ENCODE data around the gene MAT2A. TPM values are rescaled to one million over a fixed set of nuclear protein-coding genes. Genes with fewer than 3 reads are reported as not detected.

Gene MAT2A
- polyA plus RNA-seq, 1 donor (not counting 4 experiments of a cell fraction or from before 2014, with no cell fraction given): 353 TPM

GRCh38 chr2:85589982-85590791, 51.2 kb downstream of the MAT2A start:
- DNase-seq (ENCODE audit: low read depth, low spot score): no peak
- dilution Hi-C loops (cut with MboI; ENCODE audit: extremely low pct_ligation_motif_present, low sequenced_read_pairs): no loop called here
- Histone ChIP-seq H3K79me2 (ENCODE audit: control insufficient read depth, insufficient read depth, low read length) (no peaks in the 10 kb centered on the region), H4K20me1 (ENCODE audit: control insufficient read depth, extremely low read depth, insufficient read depth, low read length) (no peaks in the 10 kb centered on the region), H3K36me3 (ENCODE audit: control insufficient read depth in 2 of 2, extremely low read depth in 1 of 2, insufficient read depth in 2 of 2, low read length in 2 of 2) (no peaks in the 10 kb centered on the region), H3K27ac (ENCODE audit: control insufficient read depth, insufficient read depth, low read length) (peak overlapping the region; percentile 26), H3K4me1 (ENCODE audit: control insufficient read depth, extremely low read depth, insufficient read depth, low read length) (peaks cover 24% of the 10 kb centered on the region), H3K4me3 (ENCODE audit: control insufficient read depth in 2 of 3, extremely low read depth in 1 of 3, insufficient read depth in 2 of 3, low read depth in 1 of 3, low read length in 3 of 3) (no peak overlapping the region), H3K9me1 (ENCODE audit: control insufficient read depth, extremely low read depth, insufficient read depth, low read length) (no peaks in the 10 kb centered on the region), H3K9ac (ENCODE audit: control insufficient read depth, extremely low read depth, insufficient read depth, low read length) (no peak overlapping the region), H3K27me3 (ENCODE audit: control insufficient read depth, extremely low read depth, insufficient read depth, low read length) (no peaks in the 10 kb centered on the region), H3K9me3 (ENCODE audit: control insufficient read depth, low read depth, low read length) (no peaks in the 10 kb centered on the region), H2AFZ (ENCODE audit: control insufficient read depth, low read length) (peak overlapping the region; percentile 15), H3K4me2 (ENCODE audit: control insufficient read depth, extremely low read depth, insufficient read depth, low read depth, low read length) (no peak overlapping the region)
- FAIRE-seq: no peak
- TF ChIP-seq CTCF (optimal IDR thresholded peaks at IDR 0.05 in 1 of 3, IDR thresholded peaks at IDR 0.05 in 1 of 3, conservative IDR thresholded peaks at IDR 0.05 in 1 of 3; ENCODE audit: extremely low read depth in 1 of 3, insufficient read depth in 2 of 3, low read length in 3 of 3) (no peak), EZH2 (IDR thresholded peaks at IDR 0.05; ENCODE audit: low read length) (no peak)

GRCh38 chr2:85590950-85591349, 52.0 kb downstream of the MAT2A start:
- H2AFZ ChIP-seq (ENCODE audit: control insufficient read depth, low read length): peak overlapping the region; percentile 2
- no peak for FAIRE-seq
- no peaks in the 10 kb centered on the region for H3K27me3 ChIP-seq (ENCODE audit: control insufficient read depth, extremely low read depth, insufficient read depth, low read length)
- peaks cover 4% of the 10 kb centered on the region for H3K79me2 ChIP-seq (ENCODE audit: control insufficient read depth, insufficient read depth, low read length)
- TF ChIP-seq CTCF (optimal IDR thresholded peaks at IDR 0.05 in 1 of 3, IDR thresholded peaks at IDR 0.05 in 1 of 3, conservative IDR thresholded peaks at IDR 0.05 in 1 of 3; ENCODE audit: extremely low read depth in 1 of 3, insufficient read depth in 2 of 3, low read length in 3 of 3) (no peak), EZH2 (IDR thresholded peaks at IDR 0.05; ENCODE audit: low read length) (no peak)
- H4K20me1 ChIP-seq (ENCODE audit: control insufficient read depth, extremely low read depth, insufficient read depth, low read length): no peaks in the 10 kb centered on the region
- H3K9ac ChIP-seq (ENCODE audit: control insufficient read depth, extremely low read depth, insufficient read depth, low read length): no peak overlapping the region
- H3K4me2 ChIP-seq (ENCODE audit: control insufficient read depth, extremely low read depth, insufficient read depth, low read depth, low read length): no peak overlapping the region
- no peaks in the 10 kb centered on the region for H3K9me1 ChIP-seq (ENCODE audit: control insufficient read depth, extremely low read depth, insufficient read depth, low read length)
- dilution Hi-C loops (cut with MboI; ENCODE audit: extremely low pct_ligation_motif_present, low sequenced_read_pairs): no loop called here
- DNase-seq (ENCODE audit: low read depth, low spot score): no peak
- no peaks in the 10 kb centered on the region for H3K9me3 ChIP-seq (ENCODE audit: control insufficient read depth, low read depth, low read length)
- H3K36me3 ChIP-seq (ENCODE audit: control insufficient read depth in 2 of 2, extremely low read depth in 1 of 2, insufficient read depth in 2 of 2, low read length in 2 of 2): no peaks in the 10 kb centered on the region
- H3K4me3 ChIP-seq (ENCODE audit: control insufficient read depth in 2 of 3, extremely low read depth in 1 of 3, insufficient read depth in 2 of 3, low read depth in 1 of 3, low read length in 3 of 3): no peak overlapping the region
- peak overlapping the region; percentile 26 for H3K27ac ChIP-seq (ENCODE audit: control insufficient read depth, insufficient read depth, low read length)
- H3K4me1 ChIP-seq (ENCODE audit: control insufficient read depth, extremely low read depth, insufficient read depth, low read length): peaks cover 17% of the 10 kb centered on the region
